Activated T-helper 1 cell treated with Interleukin-2 at 50 U/mL for 16 hours (primary cell): Measurements from ENCODE around the gene MRAP2.

Experiments used
- DNase-seq: peaks from one replicate; pipeline ENCODE4 v3.0.0-alpha.2; 2020; ENCODE audit warnings: low read depth

MRAP2 gene

GRCh38 chr6:84033523-84034451 is at the start of gene MRAP2:
MRAP2 (plus strand) TSS chr6:84033772; CDS start chr6:84055319, 21,547 bp downstream.
- DNase-seq = no peak

- no peak for DNase-seq
Observed at GRCh38 chr6:83984411-83984810, 49.2 kb upstream of the MRAP2 start.

GRCh38 chr6:83985308-83985713 is 48.3 kb upstream of the MRAP2 start:
- no peak for DNase-seq

- no peak for DNase-seq
Observed at GRCh38 chr6:83985715-83986114, 47.9 kb upstream of the MRAP2 start.

GRCh38 chr6:83998021-83998584 is 35.5 kb upstream of the MRAP2 start:
- DNase-seq = no peak

- DNase-seq = no peak
Observed at GRCh38 chr6:84001119-84001518, 32.5 kb upstream of the MRAP2 start.

- DNase-seq = no peak
Observed at GRCh38 chr6:84002226-84002625, 31.3 kb upstream of the MRAP2 start.

GRCh38 chr6:84003131-84003530 is 30.4 kb upstream of the MRAP2 start:
- DNase-seq = no peak

GRCh38 chr6:84003654-84004053 is 29.9 kb upstream of the MRAP2 start:
- DNase-seq = no peak

GRCh38 chr6:84007871-84008270 is 25.7 kb upstream of the MRAP2 start:
- DNase-seq = no peak

GRCh38 chr6:84013354-84013753 is 20.2 kb upstream of the MRAP2 start:
- DNase-seq = no peak

GRCh38 chr6:84013931-84014330 is 19.6 kb upstream of the MRAP2 start:
- DNase-seq = no peak

- DNase-seq = no peak
Observed at GRCh38 chr6:84016029-84016428, 17.5 kb upstream of the MRAP2 start.

GRCh38 chr6:84017709-84018452 is 15.7 kb upstream of the MRAP2 start:
- DNase-seq = no peak

- no peak for DNase-seq
Observed at GRCh38 chr6:84018453-84019061, 15.0 kb upstream of the MRAP2 start.

GRCh38 chr6:84019141-84019841 is 14.3 kb upstream of the MRAP2 start:
- DNase-seq = no peak

GRCh38 chr6:84019842-84020211 is 13.7 kb upstream of the MRAP2 start:
- DNase-seq = no peak

GRCh38 chr6:84021625-84022024 is 11.9 kb upstream of the MRAP2 start:
- no peak for DNase-seq

- DNase-seq = no peak
Observed at GRCh38 chr6:84026721-84027164, 6.8 kb upstream of the MRAP2 start.

GRCh38 chr6:84027340-84028181 is 6.0 kb upstream of the MRAP2 start:
- DNase-seq = no peak

- no peak for DNase-seq
Observed at GRCh38 chr6:84028350-84028749, 5.2 kb upstream of the MRAP2 start.
